ENCODE measurements around the gene LRRC49.

LRRC49 gene

DNA sequence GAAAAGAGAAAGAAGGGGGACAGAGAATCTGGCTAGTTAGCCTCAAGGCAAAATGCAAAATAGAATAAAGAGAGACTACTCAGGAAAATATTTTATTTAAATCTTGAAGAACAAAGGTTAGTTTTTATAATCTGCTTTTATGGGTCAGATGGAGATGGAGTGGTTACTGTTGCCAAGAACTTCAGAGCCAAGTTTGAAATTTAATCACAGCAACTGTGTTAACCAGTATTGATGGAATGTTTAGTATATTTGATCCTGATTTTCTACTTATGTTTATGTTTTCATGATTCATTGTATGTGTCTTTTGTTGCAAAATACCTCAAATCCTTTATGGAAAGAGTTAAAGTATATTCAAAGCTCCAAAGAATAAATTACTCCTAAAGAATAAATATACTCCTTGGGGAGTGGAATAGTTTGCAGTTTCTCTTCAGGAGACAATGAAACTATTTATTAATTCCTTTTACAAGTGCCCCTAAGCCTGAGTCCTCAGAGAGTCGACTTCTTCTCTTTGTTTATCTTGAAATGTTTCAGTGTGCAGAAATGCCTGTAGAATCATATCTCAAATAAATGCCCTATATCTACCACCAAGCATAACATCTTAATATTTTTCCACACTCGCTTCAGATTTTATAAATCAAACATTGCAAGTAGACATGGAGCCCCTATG, 161.8 kb downstream of the LRRC49 start:
- DNase-seq = no peak

GRCh38 chr15:71055461-71055860, 162.8 kb downstream of the LRRC49 start:
- DNase-seq = no peak

- DNase-seq = no peak
Observed at GRCh38 chr15:71056111-71056510, 163.5 kb downstream of the LRRC49 start.

DNA sequence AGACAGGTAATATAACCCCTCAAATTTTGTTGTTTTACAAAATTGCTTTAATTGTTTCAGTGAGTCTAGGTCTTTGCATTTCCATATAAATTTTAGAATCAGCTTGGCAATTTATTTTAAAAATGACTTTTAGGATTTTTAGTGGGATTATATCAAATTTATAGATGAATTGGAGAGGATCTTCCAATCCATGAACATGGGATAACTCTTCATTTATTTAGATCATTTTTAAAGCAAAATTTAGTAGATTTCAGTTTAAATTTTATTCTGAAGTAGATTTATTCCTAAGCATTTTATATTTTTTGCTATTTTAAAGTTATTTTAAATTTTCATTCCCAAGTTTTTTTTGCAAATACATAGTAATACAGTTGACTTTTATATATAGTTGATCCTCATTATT, 164.5 kb downstream of the LRRC49 start:
- no peak for DNase-seq

- no peak for DNase-seq
Observed at GRCh38 chr15:71057581-71057980, 165.0 kb downstream of the LRRC49 start.

- no peak for DNase-seq
Observed at GRCh38 chr15:71060983-71061382, 168.4 kb downstream of the LRRC49 start.

- DNase-seq = no peak
Observed at GRCh38 chr15:71066983-71067382, 174.4 kb downstream of the LRRC49 start.

DNA sequence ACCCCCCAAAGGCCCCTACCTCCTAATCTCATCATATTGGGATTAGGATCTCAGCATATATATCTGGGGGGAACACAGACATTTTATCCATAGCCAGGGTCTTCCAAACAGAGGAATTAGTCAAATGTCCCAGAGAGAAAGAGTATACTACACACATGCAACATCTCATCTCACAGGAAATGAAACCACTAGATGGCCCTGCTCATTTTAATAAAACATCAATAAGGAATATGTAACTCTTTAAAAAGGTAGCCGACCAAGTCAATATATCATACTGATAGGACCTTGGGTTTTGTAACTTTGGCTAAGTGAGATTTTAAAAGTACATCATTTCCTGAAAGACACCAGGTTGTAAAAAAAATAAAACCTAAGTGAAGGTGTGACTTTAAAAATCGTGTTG, 177.1 kb downstream of the LRRC49 start:
- no peak for DNase-seq

DNA sequence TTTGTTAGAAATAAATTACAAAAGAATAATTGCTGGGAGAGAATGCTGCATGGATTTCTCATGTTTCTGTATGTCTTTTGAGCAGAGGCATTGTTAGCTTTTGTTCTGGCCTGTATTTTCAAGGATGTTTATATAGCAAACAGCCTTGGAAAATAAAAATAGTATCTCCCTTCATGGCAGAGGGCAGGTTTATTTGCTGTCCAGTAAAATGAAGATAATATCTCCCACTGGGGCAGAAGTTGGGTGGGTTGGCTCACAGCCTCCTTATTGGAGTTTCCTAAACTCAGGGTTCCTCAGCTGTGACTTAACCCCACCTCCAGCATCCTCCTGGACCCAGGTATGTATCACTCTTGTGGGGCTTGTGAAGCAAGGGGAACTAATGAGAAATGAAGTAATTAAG, 178.9 kb downstream of the LRRC49 start:
- no peak for DNase-seq

DNA sequence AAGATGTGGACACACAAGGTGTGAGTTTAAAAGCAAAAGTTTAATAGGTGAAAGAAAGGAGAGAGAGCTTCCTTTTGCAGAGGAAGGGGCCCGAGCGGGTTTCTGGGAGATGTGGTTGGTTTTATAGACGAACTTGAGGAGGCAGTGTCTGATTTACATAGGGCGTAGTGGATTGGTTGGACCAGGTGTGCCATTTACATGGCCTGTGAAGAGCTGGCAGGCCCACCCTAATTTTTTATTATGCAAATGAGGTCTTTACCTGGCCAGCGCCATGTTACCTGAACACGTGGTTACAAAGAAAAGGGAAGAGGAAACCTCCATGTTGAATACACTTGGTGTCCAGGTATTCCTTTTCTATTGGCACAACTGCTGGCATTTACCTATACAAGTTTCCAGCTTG, 179.8 kb downstream of the LRRC49 start:
- DNase-seq = no peak

DNA sequence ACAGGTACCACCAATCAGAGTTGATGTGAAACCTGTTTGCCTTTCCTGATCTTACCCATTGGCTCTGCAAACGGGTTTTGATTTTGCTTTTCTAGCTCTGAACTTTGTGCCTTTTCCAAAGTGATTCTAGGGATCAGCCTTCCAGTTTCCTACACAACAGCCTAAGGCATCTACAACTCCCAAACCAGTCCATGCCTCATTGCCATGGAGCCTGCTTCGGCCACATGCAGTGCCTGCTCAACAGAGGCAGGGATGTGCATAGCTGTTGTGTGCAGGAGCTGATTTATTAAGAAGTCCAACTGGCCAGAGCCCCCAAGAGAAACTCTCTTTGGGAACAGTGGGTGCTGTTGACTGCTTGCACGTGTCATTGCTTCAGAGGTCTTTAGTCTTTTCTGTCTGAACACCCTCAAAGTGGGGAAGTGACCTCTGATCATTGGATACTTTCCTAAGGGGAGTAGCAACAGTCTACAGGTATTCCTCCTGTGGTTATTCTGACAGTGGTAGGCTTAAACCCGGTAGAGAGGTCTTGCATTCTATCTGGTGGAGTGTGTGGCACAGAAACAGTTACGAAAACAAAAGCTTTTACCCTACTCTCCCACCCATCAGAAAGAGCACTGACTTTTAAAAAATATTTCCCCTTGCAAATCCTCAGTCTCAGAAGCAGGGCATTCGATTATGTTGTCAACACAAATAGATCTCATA, 186.0 kb downstream of the LRRC49 start:
- DNase-seq = no peak

DNA sequence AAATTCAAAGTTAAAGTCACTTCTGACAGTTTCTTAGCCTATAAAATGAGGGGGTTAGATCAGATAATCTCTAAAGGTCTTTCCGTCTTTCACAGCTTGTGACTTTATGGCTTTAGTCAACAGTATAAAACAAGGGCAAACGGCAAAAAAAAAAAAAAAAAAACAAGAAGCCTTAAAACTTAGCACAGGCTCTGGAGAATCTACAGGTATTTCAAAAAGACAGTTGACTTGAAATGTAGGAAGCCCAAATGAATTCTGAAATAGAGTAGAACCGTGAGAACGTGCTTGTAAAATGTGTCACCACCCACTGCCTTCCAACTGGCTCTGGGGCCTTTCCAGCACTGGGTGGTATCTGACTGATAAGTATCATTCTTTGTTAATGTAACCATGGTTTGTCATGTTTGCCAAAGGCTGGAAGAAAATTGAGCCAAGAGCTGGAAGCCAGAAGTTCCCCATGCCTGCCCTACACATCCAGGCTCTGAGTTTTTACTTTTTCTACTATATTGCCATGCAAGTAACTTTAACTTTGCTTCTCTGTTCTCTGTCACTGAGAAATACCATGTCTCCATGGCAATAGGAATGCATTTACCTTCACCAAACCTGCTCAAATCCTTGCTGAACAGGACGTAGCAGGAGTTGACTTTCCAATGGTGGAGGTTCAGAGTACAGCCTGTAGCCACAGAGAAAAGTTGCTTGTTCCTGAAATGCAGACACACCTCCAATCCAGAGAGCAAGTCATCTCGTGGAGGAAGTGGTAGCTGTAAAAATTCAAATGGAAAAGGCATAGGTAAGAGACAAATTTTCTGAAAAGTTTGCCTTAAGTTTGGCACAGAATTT, 186.8 kb downstream of the LRRC49 start:
- no peak for DNase-seq

DNA sequence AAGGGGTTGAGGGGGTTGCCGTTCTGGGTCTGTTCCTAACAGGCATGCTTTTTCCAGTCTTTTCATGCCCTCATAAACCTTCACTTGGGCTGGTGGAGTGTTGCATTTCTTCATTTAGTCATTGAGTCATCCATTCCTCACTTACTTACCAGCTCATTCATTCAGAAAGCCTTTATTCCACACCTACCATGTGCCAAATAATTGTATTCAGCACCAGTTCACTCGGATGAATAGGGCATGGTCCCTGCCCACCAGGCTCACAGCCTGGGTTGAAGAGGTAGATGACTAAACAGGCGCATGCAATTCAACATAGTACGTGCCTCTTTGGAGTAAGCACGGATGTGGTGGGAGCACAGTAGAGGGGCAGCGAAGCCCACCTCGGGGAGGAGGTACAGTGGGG, 187.5 kb downstream of the LRRC49 start:
- DNase-seq = no peak

GRCh38 chr15:71080705-71081104, 188.1 kb downstream of the LRRC49 start:
- no peak for DNase-seq

- DNase-seq = no peak
Observed at GRCh38 chr15:71082803-71083202, 190.2 kb downstream of the LRRC49 start.

- no peak for DNase-seq
Observed at GRCh38 chr15:71083349-71083748, 190.7 kb downstream of the LRRC49 start.

- DNase-seq = no peak
Observed at GRCh38 chr15:71084264-71084663, 191.6 kb downstream of the LRRC49 start.

- DNase-seq = no peak
Observed at GRCh38 chr15:71085809-71086208, 193.2 kb downstream of the LRRC49 start.

DNA sequence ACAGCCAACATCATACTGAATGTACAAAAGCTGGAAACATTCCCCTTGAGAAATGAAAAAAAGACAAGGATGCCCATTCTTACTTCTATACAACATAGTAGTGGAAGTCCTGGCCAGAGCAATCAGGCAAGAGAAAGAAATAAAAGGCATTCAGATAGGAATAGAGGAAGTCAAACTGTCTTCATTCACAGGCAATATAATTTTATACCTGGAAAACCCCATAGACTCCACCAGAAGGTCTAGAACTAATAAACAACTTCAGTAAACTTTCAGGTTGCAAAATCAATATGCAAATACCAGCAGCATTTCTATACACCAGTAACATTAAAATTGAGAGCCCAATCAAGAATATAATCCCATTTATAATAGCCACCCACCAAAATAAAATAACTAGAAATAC, 195.5 kb downstream of the LRRC49 start:
- DNase-seq = no peak

GRCh38 chr15:71088683-71089082, 196.1 kb downstream of the LRRC49 start:
- DNase-seq = no peak

GRCh38 chr15:71089801-71090200, 197.2 kb downstream of the LRRC49 start:
- DNase-seq = no peak

- DNase-seq = no peak
Observed at GRCh38 chr15:71091601-71092000, 199.0 kb downstream of the LRRC49 start.

GRCh38 chr15:71092056-71092600, 199.5 kb downstream of the LRRC49 start:
- DNase-seq = no peak
